ENCODE data around the gene SCT.

The SCT gene

DNA sequence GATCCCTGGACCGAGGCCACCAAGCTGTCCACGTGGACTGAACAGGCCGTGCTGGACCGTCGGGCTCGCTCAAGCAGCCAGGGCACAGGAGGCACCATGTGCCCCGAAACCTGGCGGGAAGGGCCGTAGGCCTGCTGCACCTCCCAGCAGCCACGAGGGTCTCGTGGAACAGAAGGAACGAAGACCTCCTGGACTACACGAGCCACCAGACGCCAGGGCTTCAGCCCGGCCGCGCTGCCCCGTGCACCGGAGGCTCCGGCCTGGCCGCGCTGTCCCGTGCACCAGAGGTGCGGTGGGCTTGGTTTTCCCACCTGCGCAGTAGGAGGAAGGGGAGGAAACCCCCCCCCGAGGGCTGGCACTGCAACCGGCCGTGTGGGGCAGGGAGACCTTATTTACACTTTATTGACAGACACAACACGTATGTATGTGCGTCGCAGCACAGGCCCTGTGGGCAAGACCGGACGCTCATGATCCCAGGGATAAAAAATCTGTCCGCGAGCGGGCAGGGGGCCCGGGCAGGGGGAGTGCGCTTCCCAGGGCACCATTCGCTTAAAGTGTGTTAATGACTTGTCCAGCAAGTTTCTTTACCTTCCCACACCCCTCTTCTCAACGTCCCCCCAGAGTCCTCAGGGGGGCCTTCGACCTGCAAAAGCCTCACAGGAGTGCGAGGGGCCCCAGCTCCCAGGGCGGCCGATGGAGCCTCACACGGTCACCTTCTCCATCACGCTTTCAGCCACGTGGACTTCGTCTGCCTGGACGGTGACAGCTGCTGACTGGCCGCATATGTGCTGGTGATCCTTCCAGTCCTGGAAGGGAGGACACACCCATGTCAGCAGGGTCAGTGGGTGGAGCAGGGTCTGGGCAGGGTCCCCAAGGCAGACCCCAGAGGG, 17.1 kb upstream of the SCT start:
- in situ Hi-C loops (cut with MboI; ENCODE audit: low sequenced_read_pairs) = no loop called here

DNA sequence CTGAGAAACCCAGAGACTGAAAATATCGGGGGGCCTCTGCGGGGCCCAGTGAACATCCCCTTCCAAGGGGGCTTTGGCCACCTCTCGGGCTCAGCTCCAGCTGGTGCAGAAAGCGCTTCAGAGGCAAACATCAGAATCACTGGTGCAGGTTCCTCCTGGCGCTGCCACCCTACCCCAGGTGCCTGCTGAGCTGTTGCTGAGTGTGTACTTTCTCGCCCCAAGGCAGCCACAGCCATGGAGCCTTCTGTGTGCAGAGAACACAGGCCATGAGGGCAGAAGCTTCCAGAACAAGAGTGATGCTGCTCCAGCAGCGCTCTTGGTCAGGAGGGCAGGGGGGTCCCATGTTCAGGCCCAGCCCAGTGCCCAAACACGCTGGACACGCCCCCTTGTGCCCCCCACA, 16.4 kb upstream of the SCT start:
- in situ Hi-C loops (cut with MboI; ENCODE audit: low sequenced_read_pairs) = no loop called here

GRCh38 chr11:641806-642370, 14.9 kb upstream of the SCT start:
- in situ Hi-C loops (cut with MboI; ENCODE audit: low sequenced_read_pairs) = no loop called here

GRCh38 chr11:640021-640706, 13.2 kb upstream of the SCT start:
- in situ Hi-C loops (cut with MboI; ENCODE audit: low sequenced_read_pairs) = no loop called here

- in situ Hi-C loops (cut with MboI; ENCODE audit: low sequenced_read_pairs) = no loop called here
These were observed 12.5 kb upstream of the SCT start for GRCh38 chr11:639332-639955.

- in situ Hi-C loops (cut with MboI; ENCODE audit: low sequenced_read_pairs) = no loop called here
These were observed 11.8 kb upstream of the SCT start for GRCh38 chr11:638631-639331.

GRCh38 chr11:637593-638521, 10.9 kb upstream of the SCT start:
- in situ Hi-C loops (cut with MboI; ENCODE audit: low sequenced_read_pairs) = no loop called here

- in situ Hi-C loops (cut with MboI; ENCODE audit: low sequenced_read_pairs) = no loop called here
These were observed 10.3 kb upstream of the SCT start for GRCh38 chr11:637333-637592.

DNA sequence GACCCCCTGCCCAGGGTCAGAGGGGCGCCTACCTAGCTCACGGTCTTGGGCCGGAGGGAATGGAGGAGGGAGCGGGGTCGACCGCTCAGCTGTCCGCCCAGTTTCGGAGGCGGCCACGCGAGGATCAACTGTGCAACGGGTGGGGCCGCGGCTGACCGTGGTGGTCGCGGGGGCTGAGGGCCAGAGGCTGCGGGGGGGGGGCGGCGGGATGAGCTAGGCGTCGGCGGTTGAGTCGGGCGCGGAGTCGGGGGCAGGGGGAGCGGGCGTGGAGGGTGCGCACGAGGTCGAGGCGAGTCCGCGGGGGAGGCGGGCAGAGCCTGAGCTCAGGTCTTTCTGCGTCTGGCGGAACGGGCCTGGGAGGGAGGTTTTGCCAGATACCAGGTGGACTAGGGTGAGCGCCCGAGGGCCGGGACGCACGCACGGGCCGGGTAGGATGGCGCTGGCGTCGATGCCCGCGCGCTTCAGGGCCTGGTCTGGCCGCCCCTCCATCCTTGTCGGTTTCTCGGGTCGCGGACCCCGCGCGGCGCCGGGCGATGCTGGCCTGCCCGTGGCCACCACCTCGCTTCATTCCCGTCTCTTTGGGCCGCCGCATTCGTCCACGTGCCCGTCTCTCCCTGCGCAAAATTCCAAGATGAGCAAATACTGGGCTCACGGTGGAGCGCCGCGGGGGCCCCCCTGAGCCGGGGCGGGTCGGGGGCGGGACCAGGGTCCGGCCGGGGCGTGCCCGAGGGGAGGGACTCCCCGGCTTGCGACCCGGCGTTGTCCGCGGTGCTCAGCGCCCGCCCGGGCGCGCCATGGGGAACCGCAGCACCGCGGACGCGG, 9.7 kb upstream of the SCT start, which contains the start of gene DRD4:
Gene DRD4, plus strand, starts transcription at position 759 of the 822 bp plus-strand sequence. Its CDS starts 36 bp downstream, at position 795.
- in situ Hi-C loops (cut with MboI; ENCODE audit: low sequenced_read_pairs) = no loop called here

DNA sequence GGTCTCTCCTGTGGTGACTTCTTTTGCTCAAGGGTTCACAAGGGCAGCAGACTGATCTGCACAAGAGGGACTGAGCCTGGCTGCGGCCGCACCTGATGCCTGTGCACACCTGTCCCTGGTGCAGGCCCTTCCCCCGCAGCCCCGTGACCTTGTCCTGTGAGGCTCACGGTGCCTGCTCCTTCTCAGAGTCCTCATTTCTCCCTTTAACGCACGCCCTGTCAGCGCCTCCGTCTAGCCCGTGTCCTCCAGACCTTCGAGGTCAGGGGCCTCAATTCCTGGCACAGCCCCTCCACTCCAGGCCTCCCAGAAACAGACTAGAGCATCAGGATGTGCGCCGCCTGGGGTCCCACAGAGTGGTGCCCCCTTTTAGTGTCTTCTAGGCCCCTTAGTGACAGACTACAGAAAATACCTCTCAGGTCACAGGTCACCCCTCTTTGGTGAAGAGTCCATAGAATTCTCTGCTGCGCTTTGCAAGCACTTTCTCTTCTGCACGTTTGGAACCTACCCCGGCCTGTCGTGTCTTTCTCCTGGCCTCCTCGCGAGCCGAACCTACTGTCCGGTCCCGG, 9.0 kb upstream of the SCT start:
- in situ Hi-C loops (cut with MboI; ENCODE audit: low sequenced_read_pairs) = no loop called here

DNA sequence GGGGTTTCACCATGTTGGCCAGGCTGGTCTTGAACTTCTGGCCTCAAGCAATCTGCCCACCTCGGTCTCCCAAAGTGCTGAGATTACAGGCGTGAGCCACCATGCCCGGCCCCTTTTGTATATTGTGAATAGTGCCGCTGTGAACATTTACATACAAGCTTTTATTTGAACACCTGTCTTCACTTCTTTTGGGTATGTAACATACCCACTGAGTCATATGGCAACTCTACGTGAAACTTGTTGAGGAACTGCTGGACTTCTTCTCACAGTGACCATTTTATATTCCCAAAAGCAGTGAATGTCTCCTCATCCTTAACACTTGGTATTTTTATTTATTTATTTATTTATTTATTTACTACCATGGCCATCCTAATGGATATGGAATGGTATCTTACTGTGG, 3.9 kb upstream of the SCT start:
- in situ Hi-C loops (cut with MboI; ENCODE audit: low sequenced_read_pairs) = no loop called here

GRCh38 chr11:629237-629583, 2.2 kb upstream of the SCT start:
- in situ Hi-C loops (cut with MboI; ENCODE audit: low sequenced_read_pairs) = no loop called here

DNA sequence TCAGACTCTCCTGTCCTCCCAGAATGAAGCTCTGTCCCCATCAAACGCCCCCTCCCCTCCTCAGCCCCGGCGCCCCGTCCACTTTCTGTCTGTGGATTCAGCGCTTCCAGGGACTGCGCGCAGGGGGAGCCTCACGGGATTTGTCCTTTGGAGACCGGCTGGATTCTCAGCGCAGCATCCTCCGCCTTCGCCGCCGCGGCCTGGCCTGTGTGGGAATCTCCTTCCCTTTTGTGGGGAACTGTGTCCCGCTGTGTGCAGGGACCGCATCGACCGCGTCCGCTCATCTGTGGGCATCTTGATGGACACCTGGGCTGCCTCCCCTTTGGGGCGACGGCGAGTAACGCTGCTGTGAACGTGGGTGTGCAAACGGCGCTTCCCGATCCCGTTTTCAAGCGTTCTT, 1.1 kb upstream of the SCT start:
- in situ Hi-C loops (cut with MboI; ENCODE audit: low sequenced_read_pairs) = no loop called here

DNA sequence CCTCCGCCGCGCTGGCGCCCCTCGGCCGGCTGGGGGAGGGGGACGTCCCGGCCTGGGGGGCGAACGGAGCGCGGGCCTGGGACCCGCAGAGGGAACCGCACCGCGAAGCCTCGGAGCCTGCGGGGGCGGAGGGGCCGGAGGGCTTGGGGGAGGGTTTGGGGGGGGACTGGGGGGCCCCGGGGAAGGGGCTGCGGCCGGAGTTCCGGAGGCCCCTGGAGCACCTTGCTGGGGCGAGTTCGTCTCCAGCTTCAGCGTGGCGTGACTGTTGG, 261 bp upstream of the SCT start:
- in situ Hi-C loops (cut with MboI; ENCODE audit: low sequenced_read_pairs) = no loop called here

GRCh38 chr11:625636-626268, 1.2 kb downstream of the SCT start:
- in situ Hi-C loops (cut with MboI; ENCODE audit: low sequenced_read_pairs) = no loop called here

- in situ Hi-C loops (cut with MboI; ENCODE audit: low sequenced_read_pairs) = no loop called here
These were observed 2.0 kb downstream of the SCT start, which contains the start of gene CDHR5 for GRCh38 chr11:624705-625635. CDHR5 (minus strand) TSS chr11:624955; CDS start chr11:624902, 53 bp downstream.

GRCh38 chr11:623999-624704, 2.8 kb downstream of the SCT start:
- in situ Hi-C loops (cut with MboI; ENCODE audit: low sequenced_read_pairs) = no loop called here
